SK-N-SH treated with all-trans-retinoic acid at 6 μM for 48 hours (cell line): ENCODE measurements around the gene ERRFI1.

ENCODE experiments used
- ATAC-seq: fragments of 200-7000 bp; cut with Tn5 transposase; 3 replicates; pipeline ENCODE4 v1.9.1; 2020; ENCODE audit warnings: mild to moderate bottlenecking, moderate library complexity
- ARNTL ChIP-seq: fragments of 450-650 bp; formaldehyde crosslinking; IDR thresholded peaks from 2 replicates; pipeline ENCODE4 v1.5.0; 2020; ENCODE audit warnings: low read depth, mild to moderate bottlenecking, moderate library complexity, borderline replicate concordance
- CREB5 ChIP-seq: fragments of 250-450 bp; sonication (Bioruptor Pico); IDR thresholded peaks from 2 replicates; pipeline ENCODE4 v1.5.1; 2020; ENCODE audit warnings: low read depth, mild to moderate bottlenecking, moderate library complexity
- CSDC2 ChIP-seq: fragments of 250-450 bp; sonication (Bioruptor Pico); IDR thresholded peaks from 2 replicates; pipeline ENCODE4 v1.5.0; 2020; ENCODE audit warnings: mild to moderate bottlenecking, moderate library complexity
- ESRRG ChIP-seq: fragments of 250-450 bp; sonication (Bioruptor Pico); IDR thresholded peaks from 2 replicates; pipeline ENCODE4 v1.6.1; 2021; ENCODE audit warnings: mild to moderate bottlenecking
- GLIS3 ChIP-seq: fragments of 250-450 bp; sonication (Bioruptor Pico); IDR thresholded peaks from 2 replicates; pipeline ENCODE4 v1.5.0; 2020; ENCODE audit warnings: mild to moderate bottlenecking, moderate library complexity
- ISL1 ChIP-seq: fragments of 250-450 bp; sonication (Bioruptor Pico); IDR thresholded peaks from 2 replicates; pipeline ENCODE4 v2.1.2; 2022; ENCODE audit warnings: mild to moderate bottlenecking, moderate library complexity
- OSR1 ChIP-seq: fragments of 250-450 bp; sonication (Bioruptor Pico); IDR thresholded peaks from 2 replicates; pipeline ENCODE4 v1.8.0; 2022; ENCODE audit warnings: moderate library complexity, mild to moderate bottlenecking, inconsistent platforms
- PPARA ChIP-seq: fragments of 250-450 bp; sonication (Bioruptor Pico); IDR thresholded peaks from 2 replicates; pipeline ENCODE4 v1.5.0; 2020; ENCODE audit warnings: mild to moderate bottlenecking, borderline replicate concordance
- SNAI2 ChIP-seq: fragments of 250-450 bp; sonication (Bioruptor Pico); IDR thresholded peaks from 2 replicates; pipeline ENCODE4 v1.5.0; 2020; ENCODE audit warnings: mild to moderate bottlenecking, moderate library complexity
- TCF4 ChIP-seq: fragments of 250-450 bp; sonication (Bioruptor Pico); IDR thresholded peaks from 2 replicates; pipeline ENCODE4 v1.8.0; 2021; ENCODE audit warnings: mild to moderate bottlenecking, moderate library complexity, borderline replicate concordance
- TOX ChIP-seq: fragments of 250-450 bp; sonication (Bioruptor Pico); IDR thresholded peaks from 2 replicates; pipeline ENCODE4 v1.8.0; 2021; ENCODE audit warnings: mild to moderate bottlenecking, moderate library complexity, borderline replicate concordance
- TSHZ2 ChIP-seq: fragments of 250-450 bp; sonication (Bioruptor Pico); IDR thresholded peaks from 2 replicates; pipeline ENCODE4 v1.5.0; 2020; ENCODE audit warnings: mild to moderate bottlenecking, moderate library complexity
- ZC3H10 ChIP-seq: fragments of 250-450 bp; sonication (Bioruptor Pico); IDR thresholded peaks from 2 replicates; pipeline ENCODE4 v1.5.1; 2021; ENCODE audit warnings: mild to moderate bottlenecking, moderate library complexity
- ZFP3 ChIP-seq: fragments of 250-450 bp; sonication (Bioruptor Pico); IDR thresholded peaks from 2 replicates; pipeline ENCODE4 v1.5.0; 2020; ENCODE audit warnings: mild to moderate bottlenecking, moderate library complexity
- TF ChIP-seq, protein P1 (sequence below): fragments of 250-450 bp; sonication (Bioruptor Pico); IDR thresholded peaks from 2 replicates; pipeline ENCODE4 v1.8.0; 2020; ENCODE audit warnings: mild to moderate bottlenecking, moderate library complexity, borderline replicate concordance

ERRFI1 gene

DNA sequence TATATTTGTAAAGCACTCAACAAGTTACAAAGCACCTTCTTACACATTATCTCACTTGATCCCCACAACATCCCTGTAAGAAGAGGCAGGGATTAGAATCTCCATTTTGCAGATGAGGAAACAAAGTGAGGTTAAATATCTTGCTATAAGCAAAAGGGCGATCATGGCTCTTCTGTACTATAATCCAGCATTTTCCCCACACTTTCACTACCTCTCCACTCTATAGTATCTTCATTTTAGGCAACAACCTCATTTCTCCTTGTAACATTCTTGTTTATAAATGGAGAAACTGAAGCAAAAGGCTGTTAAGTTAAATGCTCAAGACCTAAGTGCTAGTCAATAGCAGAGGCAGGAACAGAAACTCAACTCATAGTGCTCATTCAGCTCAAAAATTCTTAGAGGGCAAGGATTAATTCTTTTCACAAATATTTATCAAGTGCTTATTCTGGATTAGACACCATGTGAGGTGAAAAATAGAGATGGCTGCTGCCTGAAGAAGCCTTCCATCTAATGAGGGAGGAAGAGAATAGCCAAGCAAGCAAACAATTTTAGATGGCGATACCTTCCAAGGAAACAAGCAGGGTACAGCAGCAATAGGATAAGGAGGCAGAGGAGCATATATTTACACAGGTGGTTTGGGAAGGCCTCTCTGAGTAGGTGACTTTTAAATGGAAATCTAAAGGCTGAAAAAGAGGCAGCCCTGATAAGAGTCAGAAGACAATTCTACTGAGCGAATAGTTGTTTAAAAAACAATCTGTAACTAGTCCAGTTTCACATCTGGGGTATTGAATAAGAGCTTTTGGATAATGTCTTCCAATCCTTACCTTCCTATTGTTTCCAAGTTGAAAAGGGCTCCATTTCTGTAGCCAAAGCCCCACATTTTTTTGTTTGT, 3.5 kb downstream of the ERRFI1 start:
- TF ChIP-seq TSHZ2 (CRISPR knock-in tag) (no peak), ZFP3 (CRISPR knock-in tag) (no peak), CSDC2 (CRISPR knock-in tag) (no peak), PPARA (no peak)
- ATAC-seq, result no peak

DNA sequence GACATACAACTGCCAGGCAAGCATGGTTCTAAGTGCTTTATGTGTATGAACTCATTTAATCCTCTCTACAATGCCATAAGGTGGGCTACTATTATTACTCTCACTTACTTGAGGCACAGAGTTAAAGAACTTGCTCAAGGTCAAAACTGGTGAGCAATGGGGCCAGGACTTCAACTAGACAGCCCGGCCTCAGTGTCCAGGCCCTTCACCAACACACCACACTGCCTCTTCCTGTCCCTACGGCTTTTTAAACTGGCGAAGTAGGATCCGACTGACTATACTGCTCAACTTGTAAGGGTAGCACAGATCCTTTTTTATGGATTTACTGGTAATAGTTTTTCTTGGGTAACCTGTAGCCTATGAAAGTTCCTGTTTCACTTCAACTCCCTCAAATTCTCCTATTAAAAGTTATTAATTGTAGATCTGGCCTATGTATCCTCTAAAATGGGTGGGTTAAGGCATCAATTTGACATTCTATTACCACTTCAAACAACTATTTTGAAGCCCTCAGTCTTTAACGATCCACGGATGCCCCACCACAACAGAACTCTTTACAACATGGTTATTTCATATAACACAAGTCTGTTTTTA, 4.3 kb downstream of the ERRFI1 start:
- TF ChIP-seq SNAI2 (CRISPR knock-in tag) (no peak), ARNTL (CRISPR knock-in tag) (no peak), ZFP3 (CRISPR knock-in tag) (no peak), ISL1 (CRISPR knock-in tag) (no peak), GLIS3 (CRISPR knock-in tag) (no peak), TOX (CRISPR knock-in tag) (no peak), OSR1 (CRISPR knock-in tag) (no peak), ESRRG (no peak), ZC3H10 (CRISPR knock-in tag) (no peak), TCF4 (CRISPR knock-in tag) (no peak)
- TF ChIP-seq, protein P1, sequence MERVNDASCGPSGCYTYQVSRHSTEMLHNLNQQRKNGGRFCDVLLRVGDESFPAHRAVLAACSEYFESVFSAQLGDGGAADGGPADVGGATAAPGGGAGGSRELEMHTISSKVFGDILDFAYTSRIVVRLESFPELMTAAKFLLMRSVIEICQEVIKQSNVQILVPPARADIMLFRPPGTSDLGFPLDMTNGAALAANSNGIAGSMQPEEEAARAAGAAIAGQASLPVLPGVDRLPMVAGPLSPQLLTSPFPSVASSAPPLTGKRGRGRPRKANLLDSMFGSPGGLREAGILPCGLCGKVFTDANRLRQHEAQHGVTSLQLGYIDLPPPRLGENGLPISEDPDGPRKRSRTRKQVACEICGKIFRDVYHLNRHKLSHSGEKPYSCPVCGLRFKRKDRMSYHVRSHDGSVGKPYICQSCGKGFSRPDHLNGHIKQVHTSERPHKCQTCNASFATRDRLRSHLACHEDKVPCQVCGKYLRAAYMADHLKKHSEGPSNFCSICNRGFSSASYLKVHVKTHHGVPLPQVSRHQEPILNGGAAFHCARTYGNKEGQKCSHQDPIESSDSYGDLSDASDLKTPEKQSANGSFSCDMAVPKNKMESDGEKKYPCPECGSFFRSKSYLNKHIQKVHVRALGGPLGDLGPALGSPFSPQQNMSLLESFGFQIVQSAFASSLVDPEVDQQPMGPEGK (CRISPR knock-in tag), result no peak
- no peak for ATAC-seq

DNA sequence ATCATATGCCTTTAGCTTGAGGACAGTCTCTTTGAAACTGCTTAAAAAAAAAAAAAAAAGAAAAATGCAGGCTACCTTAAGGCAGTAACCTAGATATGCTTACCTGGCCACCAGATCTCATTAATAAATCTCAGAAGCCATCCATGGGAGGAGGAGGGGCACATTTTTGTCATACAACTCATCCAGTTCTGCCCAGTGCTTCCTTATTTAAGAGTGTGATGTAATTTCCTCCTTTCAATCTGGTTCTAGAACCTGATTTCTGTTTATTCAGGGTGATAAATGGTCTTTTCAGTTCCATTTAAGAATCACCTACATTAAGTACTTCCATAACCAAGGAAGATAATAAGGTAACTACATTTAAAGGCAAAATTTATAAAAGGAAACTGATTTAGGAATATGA, 6.1 kb downstream of the ERRFI1 start:
- TF ChIP-seq TSHZ2 (CRISPR knock-in tag) (no peak), ZFP3 (CRISPR knock-in tag) (no peak), ISL1 (CRISPR knock-in tag) (peak; percentile 72)
- peak; percentile 12 for ATAC-seq

DNA sequence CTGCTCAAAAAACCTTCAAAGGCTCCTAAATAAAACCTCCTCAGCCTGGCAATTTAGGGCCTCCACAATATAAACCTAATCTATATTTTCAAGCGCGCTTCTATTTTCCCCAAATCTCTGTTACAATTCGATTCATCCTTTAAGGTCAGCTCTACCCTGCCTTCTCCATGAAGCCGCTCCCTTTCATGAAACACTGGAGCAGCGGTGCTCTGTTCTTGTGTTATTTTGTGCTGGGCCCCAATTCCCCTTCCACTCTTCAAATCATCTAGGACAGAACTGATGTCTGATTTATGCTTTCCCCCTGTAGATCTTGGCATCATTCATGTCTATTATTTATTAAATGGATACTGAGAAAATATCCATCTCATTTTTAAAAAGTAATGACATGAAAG, 6.9 kb downstream of the ERRFI1 start:
- TF ChIP-seq, protein P1 (CRISPR knock-in tag), result no peak
- TF ChIP-seq SNAI2 (CRISPR knock-in tag), result no peak
- TF ChIP-seq ISL1 (CRISPR knock-in tag), result peak; percentile 36; the same call in 1 of the 2 replicates
- TF ChIP-seq CREB5 (CRISPR knock-in tag), result no peak
- no peak for ATAC-seq
